Measurements from ENCODE around the gene LBHD1.
"Not testable (repeated sequence)": the region's sequence is repeated elsewhere in the genome, so short reads cannot be mapped to it uniquely, and the experiment has no call there.

The LBHD1 gene

DNA sequence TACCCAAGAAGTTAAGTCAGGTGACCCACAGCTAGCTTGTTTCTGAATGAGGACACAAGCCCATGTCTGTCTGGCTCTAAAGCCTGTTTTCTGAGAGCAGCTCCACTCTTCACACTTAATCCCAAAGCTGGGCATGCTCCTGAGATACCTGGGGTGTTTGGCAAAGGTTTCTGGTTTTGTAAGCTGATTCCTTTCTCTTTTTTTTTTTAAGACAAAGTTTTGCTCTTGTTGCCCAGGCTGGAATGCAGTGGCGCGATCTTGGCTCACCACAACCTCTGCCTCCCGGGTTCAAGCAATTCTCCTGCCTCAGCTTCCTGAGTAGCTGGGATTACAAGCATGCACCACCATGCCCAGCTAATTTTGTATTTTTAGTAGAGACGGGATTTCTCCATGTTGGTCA, 21.6 kb upstream of the LBHD1 start:
- DNase-seq, result not testable (repeated sequence)

DNA sequence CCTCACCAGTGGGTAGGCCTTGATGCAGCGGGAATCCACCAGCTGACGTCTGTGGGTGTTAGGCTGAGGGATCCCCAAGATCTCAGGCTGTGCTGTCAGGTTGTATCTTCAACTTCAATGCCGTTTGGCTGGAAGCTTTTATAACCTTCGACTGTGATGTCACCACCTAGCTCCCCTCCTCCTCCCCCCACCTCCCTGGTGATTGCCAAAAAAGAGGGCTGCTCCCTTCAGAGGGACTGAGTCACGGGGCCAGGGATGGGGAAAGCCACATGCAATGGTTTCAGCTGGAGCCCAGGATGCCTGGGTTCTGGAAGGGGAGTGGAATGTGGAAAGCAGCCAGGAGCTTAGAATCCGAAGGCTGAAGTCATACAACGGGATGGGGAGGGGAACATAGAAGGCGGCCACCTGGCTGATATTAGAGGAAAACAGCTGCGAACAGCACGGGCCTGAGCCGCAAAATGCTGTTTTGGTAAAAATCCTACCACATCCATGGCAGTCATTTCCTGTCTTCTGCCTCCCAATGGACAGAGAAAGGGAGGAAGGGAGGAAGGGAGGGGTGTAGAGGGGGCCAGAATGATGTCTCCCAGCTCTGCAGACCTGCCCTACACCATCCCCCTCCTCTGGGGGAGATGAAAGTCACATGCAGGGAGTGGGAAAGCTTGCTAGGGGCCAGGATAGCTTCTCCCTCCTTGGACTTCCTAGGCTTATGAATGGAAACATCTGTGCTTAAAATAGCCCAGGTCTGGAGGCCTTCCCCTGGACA, 17.5 kb upstream of the LBHD1 start, which contains the start of gene LRRN4CL:
TSS of gene LRRN4CL (minus strand) at position 110 of the 763 bp plus-strand sequence. CDS start 1,022 bp downstream, outside the sequence.
- no peak for DNase-seq

DNA sequence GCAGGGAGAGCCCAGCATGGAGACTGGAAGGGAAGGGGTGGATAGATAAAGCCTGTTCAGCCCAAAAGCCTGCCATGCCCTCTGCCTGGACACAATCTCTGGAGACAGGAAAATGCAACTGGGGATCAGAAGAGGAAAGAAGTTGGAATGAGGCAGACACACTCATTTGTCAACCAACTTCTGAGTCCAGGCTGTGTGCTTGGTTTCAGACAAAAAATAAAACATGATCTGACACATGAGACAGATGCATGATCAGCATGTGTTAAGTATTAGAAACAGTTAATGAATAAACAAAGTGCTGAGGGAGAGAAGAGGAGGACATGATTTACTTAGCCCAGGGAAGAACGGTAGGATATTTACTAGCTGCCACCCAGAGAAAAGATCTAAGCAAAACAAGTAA, 16.4 kb upstream of the LBHD1 start:
- DNase-seq, result no peak

DNA sequence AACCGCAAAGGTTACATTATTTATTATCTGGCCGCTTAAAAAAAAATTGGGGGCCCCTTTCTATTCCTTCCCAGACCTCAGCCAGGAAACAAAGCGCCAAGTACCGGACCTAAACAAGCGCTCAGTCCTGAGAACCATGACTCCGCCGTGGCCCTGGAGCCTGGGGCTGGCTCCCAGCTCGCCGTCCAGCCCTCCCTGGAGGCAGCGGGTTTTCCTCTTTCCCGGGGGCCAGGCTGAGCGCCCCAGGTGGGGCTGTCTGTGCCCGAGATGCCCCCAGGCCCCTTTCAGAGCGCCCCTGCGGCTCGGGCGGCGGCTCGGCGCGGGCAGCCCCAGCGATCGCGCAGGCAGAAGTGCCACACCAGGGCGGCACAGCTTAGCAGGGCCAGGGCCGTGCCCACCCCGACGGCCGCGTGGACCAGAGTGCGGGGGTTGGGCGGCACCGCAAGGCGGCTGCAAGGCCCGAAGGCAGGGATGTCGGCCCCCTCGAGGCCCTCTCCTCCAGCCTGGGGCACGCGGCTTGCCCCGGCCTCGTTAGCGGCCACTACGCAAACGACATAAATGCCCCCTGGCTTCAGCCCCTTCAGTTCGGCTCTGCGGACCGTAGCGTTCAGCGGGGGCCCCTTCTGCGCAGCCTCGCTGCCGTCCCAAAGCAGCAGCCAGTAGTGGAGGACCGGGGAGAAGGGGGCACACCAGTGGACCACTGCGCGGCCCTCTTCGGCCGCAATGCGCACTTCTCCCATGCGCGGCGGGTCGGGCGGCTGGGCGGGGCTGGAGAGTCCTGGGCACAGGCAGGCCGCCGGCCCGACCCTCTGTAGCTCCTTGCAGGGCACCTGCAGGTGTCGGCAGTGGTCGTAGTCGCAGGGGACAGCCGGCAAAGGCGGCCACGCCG, 15.7 kb upstream of the LBHD1 start:
- no peak for DNase-seq

DNA sequence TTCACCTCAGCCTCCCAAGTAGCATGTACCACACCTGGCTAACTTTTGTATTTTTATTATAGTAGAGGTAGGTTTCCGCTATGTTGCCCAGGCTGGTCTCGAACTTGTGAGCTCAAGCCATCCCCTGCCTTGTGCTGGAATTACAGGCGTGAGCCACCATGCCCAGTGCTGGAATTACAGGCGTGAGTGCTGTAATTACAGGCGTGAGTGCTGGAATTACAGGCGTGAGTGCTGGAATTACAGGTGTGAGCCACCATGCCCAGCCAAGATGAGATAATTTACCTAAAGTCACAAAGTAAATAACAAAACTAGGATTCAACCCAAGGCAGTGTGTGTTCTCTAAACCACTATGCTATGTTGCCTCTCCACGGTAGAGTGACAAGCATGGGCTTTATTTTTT, 10.5 kb upstream of the LBHD1 start:
- no peak for DNase-seq

DNA sequence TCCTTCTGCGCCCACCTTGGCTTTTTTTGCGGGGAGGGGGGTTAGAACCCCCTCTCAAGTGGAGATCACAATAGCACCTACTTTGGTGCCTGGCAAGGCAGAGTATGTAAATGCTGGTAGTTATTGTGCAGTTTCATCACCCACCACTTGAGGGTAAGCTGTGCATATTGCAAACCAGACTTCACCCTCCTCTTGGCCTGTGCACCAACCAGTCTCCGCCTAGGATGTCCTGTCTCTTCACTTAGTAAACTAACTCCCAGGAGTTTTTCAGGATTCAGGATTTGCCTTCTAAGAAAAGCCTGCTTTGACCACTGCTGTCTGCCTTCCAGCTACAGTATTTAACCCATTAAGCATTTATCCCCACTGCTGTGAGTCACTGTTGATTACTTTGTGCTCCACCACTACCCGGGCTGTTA, 8.8 kb upstream of the LBHD1 start:
- no peak for DNase-seq

DNA sequence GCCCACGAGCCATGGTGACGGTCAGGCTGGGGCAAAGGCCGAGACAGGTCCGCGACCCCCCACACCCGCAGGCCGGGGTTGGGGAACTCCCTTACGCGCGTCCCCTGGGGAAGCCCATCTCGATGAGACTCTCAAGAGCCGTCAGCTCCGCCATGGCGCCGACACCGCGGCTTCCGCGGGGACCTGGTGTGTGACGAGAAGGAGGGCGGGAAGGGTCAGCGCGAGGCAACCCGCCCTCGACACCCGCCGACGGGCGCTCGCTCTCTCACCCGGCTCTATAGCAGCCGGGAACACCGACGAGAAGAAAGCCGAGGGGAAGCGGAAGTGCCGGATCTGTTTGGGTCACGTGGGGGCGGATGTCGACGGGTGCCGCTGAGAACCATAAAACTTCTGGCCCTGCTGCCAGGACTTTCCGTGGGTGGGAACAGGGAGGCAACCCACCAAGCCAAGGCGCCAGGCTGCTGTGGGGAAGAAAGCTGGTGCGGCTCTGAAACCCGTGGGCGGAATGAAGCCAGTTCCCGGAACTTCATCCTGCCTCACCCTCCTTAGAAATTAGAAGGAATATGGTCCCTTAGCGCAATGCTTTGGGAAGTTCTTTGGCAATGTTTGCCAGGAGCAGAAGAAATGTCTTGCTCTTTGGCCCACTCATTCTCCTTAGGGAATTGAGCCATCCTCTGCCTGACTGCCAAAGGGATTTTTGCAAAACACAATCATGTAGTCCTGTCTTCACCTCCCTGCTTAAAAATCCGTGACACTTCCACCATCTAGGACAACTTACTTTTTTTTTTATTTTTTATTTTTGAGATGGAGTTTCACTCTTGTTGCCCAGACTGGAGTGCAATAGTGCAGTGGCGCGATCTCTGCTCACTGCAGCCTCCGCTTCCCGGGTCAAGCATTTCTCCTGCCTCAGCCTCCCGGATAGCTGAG, 7.0 kb upstream of the LBHD1 start, which contains the start of gene UBXN1:
TSS of gene UBXN1 (minus strand) at position 304 of the 927 bp plus-strand sequence. CDS start at position 154, 150 bp downstream.
- DNase-seq, result peak; percentile 85

DNA sequence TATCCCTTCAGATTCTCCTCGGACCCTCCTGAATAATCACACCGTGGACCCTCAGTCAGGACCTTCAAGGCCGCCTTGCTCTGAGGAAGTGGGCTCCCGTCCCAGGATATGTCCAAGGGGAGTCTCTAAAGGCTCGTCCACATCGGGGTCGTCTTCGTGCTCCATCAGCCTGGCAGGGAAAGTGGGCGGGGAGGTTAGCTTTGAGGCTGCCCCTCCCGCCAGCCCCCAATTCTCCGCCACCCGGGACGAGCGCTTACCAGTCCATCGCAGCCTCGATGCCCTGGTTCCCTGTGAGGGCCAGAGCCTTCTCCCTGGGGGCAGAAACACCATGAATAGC, 6.3 kb upstream of the LBHD1 start:
- no peak for DNase-seq

DNA sequence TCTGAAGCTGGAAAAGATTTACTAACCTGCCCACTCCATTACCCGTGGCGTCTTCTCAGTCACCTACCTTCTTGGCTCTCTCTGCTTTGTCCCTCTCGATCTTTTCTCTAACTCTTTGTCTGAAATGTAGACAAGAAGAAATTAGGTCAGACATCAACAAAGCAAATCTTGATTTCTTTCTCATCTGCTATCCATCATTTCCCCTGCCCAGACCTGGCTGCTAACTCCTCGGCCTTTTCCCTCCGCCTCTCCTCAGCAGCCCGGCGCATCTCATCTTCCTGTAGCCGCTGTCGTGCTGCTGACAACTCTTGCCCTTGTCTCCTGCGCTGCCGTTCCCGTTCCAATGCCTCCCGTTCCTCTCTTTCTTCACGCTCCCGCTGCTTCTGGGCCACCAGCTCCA, 5.6 kb upstream of the LBHD1 start:
- DNase-seq, result no peak

DNA sequence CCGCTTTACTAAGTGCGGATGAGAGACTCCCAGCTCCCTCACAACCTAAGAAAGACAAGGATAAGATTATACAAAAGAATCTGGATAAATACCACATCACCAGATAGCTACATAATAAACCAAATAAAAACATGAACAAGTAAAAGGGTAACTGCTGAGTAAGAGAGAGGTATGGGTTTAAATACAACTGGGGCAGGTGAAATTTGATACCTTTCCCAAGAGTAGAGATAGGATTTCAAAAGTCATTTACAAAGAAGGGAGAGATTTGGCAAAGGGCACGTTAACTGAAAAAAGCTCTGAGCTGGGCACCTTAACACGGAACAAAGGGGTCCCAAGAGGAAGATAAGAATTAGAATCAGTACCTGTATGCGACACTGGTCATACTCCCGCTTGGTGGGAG, 5.1 kb upstream of the LBHD1 start:
- DNase-seq, result no peak

DNA sequence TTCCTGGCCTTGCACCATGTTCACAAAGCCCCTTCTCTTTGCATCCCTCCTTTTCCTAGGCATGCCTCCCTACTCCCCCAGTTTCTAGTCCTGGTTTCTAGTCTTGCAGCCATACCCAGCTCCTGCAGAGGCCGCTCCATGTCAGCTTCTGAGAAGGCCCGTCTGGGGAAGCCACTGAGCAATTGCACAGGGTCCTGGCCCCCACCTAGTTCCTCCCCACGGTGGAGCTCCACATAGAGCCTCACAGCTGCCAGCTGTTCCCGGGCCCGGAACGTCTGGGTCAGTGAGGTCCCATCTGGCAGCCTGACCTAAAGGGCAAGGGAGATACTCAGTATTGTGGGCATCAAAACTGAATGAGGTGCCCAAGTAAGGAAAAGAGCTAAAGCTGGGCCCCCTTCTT, 4.6 kb upstream of the LBHD1 start:
- no peak for DNase-seq

DNA sequence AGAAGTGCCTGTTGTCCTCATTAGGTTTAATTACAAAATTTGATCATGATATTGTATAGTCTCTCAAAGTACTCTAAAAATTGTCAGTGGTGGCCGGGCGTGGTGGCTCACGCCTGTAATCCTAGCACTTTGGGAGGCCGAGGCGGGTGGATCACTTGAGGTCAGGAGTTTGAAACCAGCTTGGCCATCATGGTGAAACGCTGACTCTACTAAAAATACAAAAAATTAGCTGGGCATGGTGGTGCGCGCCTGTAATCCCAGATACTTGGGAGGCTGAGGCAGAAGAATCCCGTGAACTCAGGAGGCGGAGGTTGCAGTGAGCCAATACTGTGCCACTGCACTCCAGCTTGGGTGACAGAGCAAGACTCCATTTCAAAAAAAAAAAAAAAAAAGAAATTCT, 3.3 kb upstream of the LBHD1 start:
- DNase-seq, result not testable (repeated sequence)

DNA sequence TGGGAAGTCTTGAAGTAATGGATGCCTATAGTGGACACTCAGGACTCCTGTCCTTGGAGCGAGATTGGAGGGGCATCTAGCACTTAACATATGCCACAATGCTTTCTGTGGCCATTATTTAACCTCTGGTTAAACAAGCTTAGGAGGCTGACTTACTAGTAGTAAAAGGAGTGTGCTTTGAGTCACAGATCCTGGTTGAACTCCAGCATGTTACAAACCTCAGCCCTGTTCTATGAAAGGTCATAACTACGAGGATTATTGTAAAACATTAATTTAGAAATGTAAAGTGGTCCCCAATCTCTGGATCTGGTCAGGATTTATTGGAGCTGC, 1.1 kb upstream of the LBHD1 start:
- DNase-seq, result no peak

DNA sequence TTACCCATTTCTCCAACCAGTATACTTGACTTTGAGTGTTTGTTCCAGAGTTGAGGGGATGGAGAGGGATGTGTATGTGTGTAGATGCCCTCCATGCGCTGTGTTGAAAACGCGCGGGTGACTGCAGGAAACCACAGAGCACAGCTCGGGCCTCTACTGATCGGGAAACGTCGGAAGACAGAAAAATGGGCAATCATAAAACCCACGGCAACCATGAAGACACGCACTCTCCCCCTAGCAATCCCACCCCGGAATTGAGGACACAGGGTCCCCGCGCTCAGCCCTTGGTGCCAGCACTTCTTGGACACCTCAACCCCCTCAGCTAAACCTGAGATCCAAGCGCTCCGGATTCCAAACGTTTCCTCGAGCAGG, 845 bp downstream of the LBHD1 start:
- no peak for DNase-seq

DNA sequence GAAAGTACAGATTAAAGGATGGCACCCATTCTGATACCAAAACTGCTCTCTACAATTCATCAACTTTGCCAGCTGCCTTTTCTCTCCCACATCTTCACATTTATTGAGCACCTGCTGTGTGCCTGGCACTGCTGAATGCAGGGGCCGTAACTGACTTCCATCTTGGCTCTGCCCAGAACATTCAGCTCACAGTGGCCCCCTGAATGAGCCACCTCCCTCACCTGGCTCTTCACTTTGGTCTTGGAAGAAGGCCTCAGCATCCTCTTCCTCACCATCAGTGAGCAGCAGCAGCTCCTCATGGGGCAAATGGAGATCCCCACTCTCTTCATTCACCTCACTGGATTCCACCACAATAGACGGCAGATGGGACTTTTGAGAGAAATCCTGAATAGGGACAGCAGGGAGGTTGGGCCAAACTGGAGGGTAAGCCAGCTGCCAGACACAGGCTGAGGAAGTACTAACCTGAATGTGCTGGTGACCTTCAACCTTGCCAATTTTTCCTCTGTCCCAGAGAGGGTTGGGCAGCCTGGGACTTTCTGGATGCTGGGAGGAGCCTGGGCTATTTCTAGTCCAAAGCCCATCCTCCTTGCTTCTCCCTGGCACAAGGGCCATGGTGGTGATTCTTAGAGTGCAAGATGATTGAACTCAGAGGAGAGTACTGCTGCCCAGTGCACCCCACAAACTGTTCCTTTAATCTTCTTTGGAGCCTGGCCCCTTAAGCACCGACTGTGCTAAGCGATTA, 2.5 kb downstream of the LBHD1 start:
- no peak for DNase-seq

DNA sequence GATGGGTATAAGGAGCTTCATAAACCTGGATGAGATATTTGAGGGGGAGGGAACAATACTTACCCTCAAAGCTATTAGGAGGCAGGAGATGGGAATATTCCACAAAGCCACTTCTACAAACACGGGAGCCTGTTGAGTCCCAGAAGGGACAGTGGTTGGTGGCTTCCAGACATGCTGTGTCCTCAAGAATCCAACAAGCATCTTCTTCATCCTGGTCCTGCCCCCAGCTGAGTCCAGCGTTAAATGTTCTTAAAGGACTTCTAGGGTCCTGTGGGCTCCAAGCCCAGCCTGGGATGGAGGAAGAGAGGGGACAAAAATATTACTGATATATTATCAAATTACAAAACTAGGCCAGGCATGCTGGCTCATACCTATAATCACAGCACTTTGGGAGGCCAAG, 4.6 kb downstream of the LBHD1 start:
- no peak for DNase-seq

DNA sequence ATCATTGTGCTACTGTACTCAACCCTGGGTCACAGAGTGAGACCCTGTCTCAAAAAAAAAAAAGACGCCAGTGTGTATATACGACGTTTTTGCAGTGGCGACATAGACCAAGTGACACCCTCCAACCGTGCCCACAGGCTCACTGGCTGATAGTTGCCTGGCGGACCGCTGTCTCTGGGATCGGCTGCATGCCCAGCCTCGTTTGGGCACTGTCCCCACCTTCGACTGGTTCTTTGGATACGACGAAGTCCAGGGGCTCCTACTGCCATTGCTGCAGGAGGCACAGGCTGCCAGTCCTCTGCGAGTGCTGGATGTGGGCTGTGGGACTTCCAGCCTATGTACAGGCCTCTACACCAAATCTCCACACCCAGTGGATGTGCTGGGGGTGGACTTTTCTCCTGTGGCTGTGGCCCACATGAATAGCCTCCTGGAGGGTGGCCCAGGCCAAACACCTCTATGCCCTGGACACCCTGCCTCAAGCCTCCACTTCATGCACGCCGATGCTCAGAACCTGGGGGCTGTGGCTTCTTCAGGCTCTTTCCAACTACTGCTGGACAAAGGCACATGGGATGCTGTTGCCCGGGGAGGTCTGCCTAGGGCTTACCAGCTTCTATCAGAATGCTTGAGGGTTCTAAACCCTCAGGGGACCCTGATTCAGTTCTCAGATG, 5.7 kb downstream of the LBHD1 start:
- no peak for DNase-seq

DNA sequence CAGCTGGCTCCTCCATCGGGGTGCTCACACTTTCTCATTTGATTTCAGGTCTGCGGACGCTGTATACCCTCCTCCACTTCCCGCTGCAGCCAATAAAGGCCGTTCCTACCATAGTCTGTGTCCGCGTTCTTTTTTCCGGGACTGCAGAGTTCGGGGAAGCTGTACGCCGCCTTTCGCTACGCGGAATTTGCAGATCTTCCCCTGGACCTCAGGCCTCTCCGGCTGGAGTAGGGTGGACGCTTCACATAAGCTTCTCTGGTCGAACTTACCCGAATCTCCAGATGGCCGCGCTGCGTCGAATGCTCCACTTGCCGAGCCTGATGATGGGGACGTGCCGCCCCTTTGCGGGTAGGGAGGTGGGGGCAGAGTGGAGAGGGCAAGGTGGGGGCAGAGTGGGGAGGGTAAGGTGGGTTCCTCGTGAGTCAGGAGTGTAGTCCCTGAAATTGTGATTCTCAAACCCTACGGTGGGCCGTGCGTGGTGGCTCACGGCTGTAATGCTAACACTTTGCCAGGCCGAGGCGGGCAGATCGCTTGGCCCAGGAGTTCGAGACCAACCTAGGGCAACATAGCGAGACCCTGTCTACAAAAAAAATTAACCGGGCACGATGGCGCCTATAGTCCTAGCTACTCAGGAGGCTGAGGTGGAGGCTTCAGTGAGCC, 6.3 kb downstream of the LBHD1 start:
- no peak for DNase-seq

DNA sequence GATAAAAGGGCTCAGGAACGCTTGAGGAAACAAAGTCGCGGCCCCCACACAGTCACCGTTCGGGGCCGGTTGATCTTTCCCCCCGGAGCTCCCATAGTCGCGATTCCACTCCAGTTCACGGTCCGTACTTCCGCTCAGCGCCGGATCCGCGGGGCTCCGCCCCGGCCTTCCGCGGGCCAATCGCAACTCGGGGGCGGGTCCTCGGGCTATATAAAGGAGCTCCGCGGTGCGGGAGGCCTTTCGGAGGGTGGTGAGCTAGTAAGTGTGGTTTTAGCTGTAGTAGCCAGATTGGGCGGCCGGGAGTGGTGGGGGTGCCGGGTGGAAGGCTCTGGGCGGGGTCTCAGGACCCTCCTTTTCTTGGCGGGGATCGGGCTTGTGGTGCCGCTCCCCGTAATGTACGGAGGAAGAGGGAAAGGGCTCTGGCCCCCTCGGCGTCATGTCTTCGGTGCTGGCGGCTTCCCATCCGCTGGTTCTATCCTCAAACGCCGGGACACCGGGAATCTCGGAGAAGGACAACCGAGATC, 6.9 kb downstream of the LBHD1 start, which contains the start of the genes C11orf98 and CSKMT:
TSS of gene C11orf98 (minus strand) at position 136 of the 524 bp plus-strand sequence. CDS start at position 95, 41 bp downstream.
TSS of gene CSKMT (plus strand) at position 238 of the 524 bp plus-strand sequence. CDS start 568 bp downstream, outside the sequence.
- peak; percentile 90 for DNase-seq

DNA sequence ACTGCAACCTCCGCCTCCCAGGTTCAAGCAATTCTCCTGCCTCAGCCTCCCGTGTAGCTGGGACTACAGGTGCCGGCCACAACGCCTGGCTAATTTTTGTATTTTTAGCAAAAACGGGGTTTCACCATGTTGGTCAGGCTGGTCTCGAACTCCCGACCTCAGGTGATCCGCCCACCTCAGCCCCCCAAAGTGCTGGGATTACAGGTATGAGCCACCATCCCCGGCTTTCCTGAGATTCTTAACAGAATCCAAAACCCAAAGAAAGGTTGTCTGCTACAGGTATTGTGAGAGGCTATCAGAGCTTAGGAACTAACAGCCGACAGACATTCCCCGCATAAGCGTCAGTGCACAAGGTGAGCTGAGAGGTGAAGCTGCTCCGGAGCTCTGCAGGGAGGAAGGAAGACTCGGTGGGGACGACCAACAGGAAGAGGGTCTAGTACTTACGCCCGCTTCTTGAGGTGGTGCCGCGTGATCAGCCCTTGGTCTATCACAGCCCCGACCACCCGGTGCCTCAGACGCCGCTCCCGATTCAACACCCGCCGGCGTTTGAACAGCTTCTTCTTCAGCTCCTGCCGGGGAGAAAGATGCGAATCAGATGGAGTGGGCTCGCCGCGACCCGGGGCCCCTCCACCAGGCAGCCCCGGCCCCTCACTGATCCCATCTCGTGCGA, 7.5 kb downstream of the LBHD1 start:
- DNase-seq, result peak; percentile 74
